Memory B cell (primary cell): Measurements from ENCODE around the gene MAGEA4.

ENCODE experiments used
- ATAC-seq: fragments of 150-1000 bp; cut with Tn5 transposase; 2 replicates; pipeline ENCODE4 v1.10.0; 2021; ENCODE audit warnings: low read depth, mild to moderate bottlenecking, moderate library complexity
- DNase-seq, 2 donors: peaks; one replicate each; pipeline ENCODE4 v3.0.0; 2022; ENCODE audit warnings: low spot score in 2 of 2
- H3K27ac Mint-ChIP-seq: one replicate; pipeline ENCODE4 v1.8.0; 2022; ENCODE audit warnings: mild to moderate bottlenecking, moderate library complexity, mixed read lengths
- H3K27me3 Mint-ChIP-seq: one replicate; pipeline ENCODE4 v1.8.0; 2022; ENCODE audit warnings: mixed read lengths
- H3K36me3 Mint-ChIP-seq: one replicate; pipeline ENCODE4 v1.8.0; 2022; ENCODE audit warnings: mild to moderate bottlenecking, mixed read lengths
- H3K4me1 Mint-ChIP-seq: one replicate; pipeline ENCODE4 v1.8.0; 2022; ENCODE audit warnings: mixed read lengths
- H3K4me3 Mint-ChIP-seq: one replicate; pipeline ENCODE4 v1.8.0; 2022; ENCODE audit warnings: mild to moderate bottlenecking, moderate library complexity, mixed read lengths
- H3K9me3 Mint-ChIP-seq: one replicate; pipeline ENCODE4 v1.8.0; 2022; ENCODE audit warnings: mixed read lengths

MAGEA4 gene

GRCh38 chrX:151912780-151913179, at the start of gene MAGEA4:
TSS of gene MAGEA4 (plus strand) at chrX:151912889. CDS start at chrX:151923665, 10,776 bp downstream.
- no peak for ATAC-seq
- H3K4me1 Mint-ChIP-seq, result no peaks in the 10 kb centered on the region
- no peak within 1 kb of the TSS for H3K27ac Mint-ChIP-seq
- H3K27me3 Mint-ChIP-seq, result no peaks in the 10 kb centered on the region
- H3K36me3 Mint-ChIP-seq, result no peaks in the 10 kb centered on the region
- no peak within 1 kb of the TSS for H3K4me3 Mint-ChIP-seq
- no peaks in the 10 kb centered on the region for H3K9me3 Mint-ChIP-seq
- DNase-seq, result no peak

GRCh38 chrX:151870602-151871001, 42.1 kb upstream of the MAGEA4 start:
- no peaks in the 10 kb centered on the region for H3K27me3 Mint-ChIP-seq
- H3K9me3 Mint-ChIP-seq, result peaks cover 4% of the 10 kb centered on the region
- ATAC-seq, result no peak
- H3K4me1 Mint-ChIP-seq, result no peaks in the 10 kb centered on the region
- H3K4me3 Mint-ChIP-seq, result no peak overlapping the region
- no peaks in the 10 kb centered on the region for H3K36me3 Mint-ChIP-seq
- H3K27ac Mint-ChIP-seq, result no peak overlapping the region
- DNase-seq, result no peak

- no peak for DNase-seq
- peaks cover 4% of the 10 kb centered on the region for H3K9me3 Mint-ChIP-seq
- no peak overlapping the region for H3K4me3 Mint-ChIP-seq
- no peaks in the 10 kb centered on the region for H3K27me3 Mint-ChIP-seq
- H3K27ac Mint-ChIP-seq, result no peak overlapping the region
- no peaks in the 10 kb centered on the region for H3K4me1 Mint-ChIP-seq
- no peaks in the 10 kb centered on the region for H3K36me3 Mint-ChIP-seq
- no peak for ATAC-seq
Observed at GRCh38 chrX:151871244-151871643, 41.4 kb upstream of the MAGEA4 start.

GRCh38 chrX:151873096-151873495, 39.6 kb upstream of the MAGEA4 start:
- peaks cover under 1% of the 10 kb centered on the region for H3K9me3 Mint-ChIP-seq
- H3K27me3 Mint-ChIP-seq, result no peaks in the 10 kb centered on the region
- ATAC-seq, result no peak
- H3K4me1 Mint-ChIP-seq, result no peaks in the 10 kb centered on the region
- no peak overlapping the region for H3K27ac Mint-ChIP-seq
- no peak overlapping the region for H3K4me3 Mint-ChIP-seq
- no peaks in the 10 kb centered on the region for H3K36me3 Mint-ChIP-seq
- DNase-seq, result no peak

- ATAC-seq (no peak), DNase-seq (no peak)
- Mint-ChIP-seq H3K9me3 (peaks cover 2% of the 10 kb centered on the region), H3K4me3 (no peak overlapping the region), H3K27ac (no peak overlapping the region), H3K4me1 (no peaks in the 10 kb centered on the region), H3K27me3 (no peaks in the 10 kb centered on the region), H3K36me3 (no peaks in the 10 kb centered on the region)
Observed at GRCh38 chrX:151875270-151876026, 37.2 kb upstream of the MAGEA4 start.

- Mint-ChIP-seq H3K36me3 (no peaks in the 10 kb centered on the region), H3K27ac (no peak overlapping the region), H3K4me1 (no peaks in the 10 kb centered on the region), H3K9me3 (peaks cover 2% of the 10 kb centered on the region), H3K27me3 (no peaks in the 10 kb centered on the region), H3K4me3 (no peak overlapping the region)
- DNase-seq (no peak), ATAC-seq (no peak)
Observed at GRCh38 chrX:151878574-151878973, 34.1 kb upstream of the MAGEA4 start.

- DNase-seq, result no peak
- Mint-ChIP-seq H3K4me1 (no peaks in the 10 kb centered on the region), H3K27me3 (no peaks in the 10 kb centered on the region), H3K9me3 (peaks cover 2% of the 10 kb centered on the region), H3K4me3 (no peak overlapping the region), H3K27ac (no peak overlapping the region), H3K36me3 (no peaks in the 10 kb centered on the region)
- ATAC-seq, result no peak
Observed at GRCh38 chrX:151879856-151880255, 32.8 kb upstream of the MAGEA4 start.

GRCh38 chrX:151880895-151881294, 31.8 kb upstream of the MAGEA4 start:
- peaks cover 2% of the 10 kb centered on the region for H3K9me3 Mint-ChIP-seq
- no peaks in the 10 kb centered on the region for H3K36me3 Mint-ChIP-seq
- H3K27ac Mint-ChIP-seq, result no peak overlapping the region

GRCh38 chrX:151889421-151889820, 23.3 kb upstream of the MAGEA4 start:
- no peak for ATAC-seq
- Mint-ChIP-seq H3K36me3 (no peaks in the 10 kb centered on the region), H3K9me3 (peaks cover 2% of the 10 kb centered on the region), H3K4me1 (no peaks in the 10 kb centered on the region), H3K27ac (no peak overlapping the region), H3K27me3 (no peaks in the 10 kb centered on the region), H3K4me3 (no peak overlapping the region)
- no peak for DNase-seq

More at GRCh38 chrX:151880895-151881294, 31.8 kb upstream of the MAGEA4 start:
- no peaks in the 10 kb centered on the region for H3K4me1 Mint-ChIP-seq
- DNase-seq, result no peak
- no peaks in the 10 kb centered on the region for H3K27me3 Mint-ChIP-seq
- H3K4me3 Mint-ChIP-seq, result no peak overlapping the region
- no peak for ATAC-seq

- H3K4me1 Mint-ChIP-seq, result no peaks in the 10 kb centered on the region
- H3K36me3 Mint-ChIP-seq, result no peaks in the 10 kb centered on the region
- H3K9me3 Mint-ChIP-seq, result no peaks in the 10 kb centered on the region
- H3K27me3 Mint-ChIP-seq, result no peaks in the 10 kb centered on the region
- no peak overlapping the region for H3K4me3 Mint-ChIP-seq
- no peak for ATAC-seq
- H3K27ac Mint-ChIP-seq, result no peak overlapping the region
- DNase-seq, result no peak
Observed at GRCh38 chrX:151896734-151897474, 15.8 kb upstream of the MAGEA4 start.

GRCh38 chrX:151899622-151900021, 13.1 kb upstream of the MAGEA4 start:
- ATAC-seq, result no peak
- Mint-ChIP-seq H3K4me1 (no peaks in the 10 kb centered on the region), H3K9me3 (no peaks in the 10 kb centered on the region), H3K27me3 (no peaks in the 10 kb centered on the region), H3K4me3 (no peak overlapping the region), H3K27ac (no peak overlapping the region), H3K36me3 (no peaks in the 10 kb centered on the region)
- DNase-seq, result no peak

GRCh38 chrX:151901826-151902225, 10.9 kb upstream of the MAGEA4 start:
- H3K4me1 Mint-ChIP-seq, result no peaks in the 10 kb centered on the region
- no peaks in the 10 kb centered on the region for H3K27me3 Mint-ChIP-seq
- H3K9me3 Mint-ChIP-seq, result no peaks in the 10 kb centered on the region
- no peak overlapping the region for H3K4me3 Mint-ChIP-seq
- ATAC-seq (no peak), DNase-seq (no peak)
- no peaks in the 10 kb centered on the region for H3K36me3 Mint-ChIP-seq
- no peak overlapping the region for H3K27ac Mint-ChIP-seq

- H3K9me3 Mint-ChIP-seq, result no peaks in the 10 kb centered on the region
- H3K4me3 Mint-ChIP-seq, result no peak overlapping the region
- no peaks in the 10 kb centered on the region for H3K4me1 Mint-ChIP-seq
- ATAC-seq (no peak), DNase-seq (no peak)
- H3K27ac Mint-ChIP-seq, result no peak overlapping the region
- no peaks in the 10 kb centered on the region for H3K36me3 Mint-ChIP-seq
- H3K27me3 Mint-ChIP-seq, result no peaks in the 10 kb centered on the region
Observed at GRCh38 chrX:151902813-151903591, 9.7 kb upstream of the MAGEA4 start.

GRCh38 chrX:151904989-151905388, 7.7 kb upstream of the MAGEA4 start:
- ATAC-seq (no peak), DNase-seq (no peak)
- no peaks in the 10 kb centered on the region for H3K4me1 Mint-ChIP-seq
- no peak overlapping the region for H3K4me3 Mint-ChIP-seq
- no peak overlapping the region for H3K27ac Mint-ChIP-seq
- no peaks in the 10 kb centered on the region for H3K27me3 Mint-ChIP-seq
- H3K9me3 Mint-ChIP-seq, result no peaks in the 10 kb centered on the region
- no peaks in the 10 kb centered on the region for H3K36me3 Mint-ChIP-seq
